Suprapubic skin (tissue), 3 donors: ENCODE results near the gene SLC29A3.

Experiments used
- EP300 ChIP-seq: sonication (generic); formaldehyde crosslinking; IDR thresholded peaks from one replicate; pipeline ENCODE4 v1.6.1; 2017; ENCODE audit warnings: antibody characterized with exemption
- POLR2A ChIP-seq, 2 donors: fragments of 450-650 bp; IDR thresholded peaks; one replicate each; pipeline ENCODE4 v1.6.1; 2017; ENCODE audit warnings: antibody characterized with exemption in 2 of 2, mild to moderate bottlenecking in 2 of 2, moderate library complexity in 2 of 2
- TF ChIP-seq, protein P1 (sequence below), 2 donors: fragments of 200-600 bp in 1 of 2; fragments of 450-650 bp in 1 of 2; sonication (generic) in 1 of 2; IDR thresholded peaks; one replicate each; pipeline ENCODE4 v1.5.1; 2016 to 2019; ENCODE audit warnings: antibody characterized with exemption in 2 of 2, mild to moderate bottlenecking in 1 of 2, moderate library complexity in 1 of 2

DNA sequence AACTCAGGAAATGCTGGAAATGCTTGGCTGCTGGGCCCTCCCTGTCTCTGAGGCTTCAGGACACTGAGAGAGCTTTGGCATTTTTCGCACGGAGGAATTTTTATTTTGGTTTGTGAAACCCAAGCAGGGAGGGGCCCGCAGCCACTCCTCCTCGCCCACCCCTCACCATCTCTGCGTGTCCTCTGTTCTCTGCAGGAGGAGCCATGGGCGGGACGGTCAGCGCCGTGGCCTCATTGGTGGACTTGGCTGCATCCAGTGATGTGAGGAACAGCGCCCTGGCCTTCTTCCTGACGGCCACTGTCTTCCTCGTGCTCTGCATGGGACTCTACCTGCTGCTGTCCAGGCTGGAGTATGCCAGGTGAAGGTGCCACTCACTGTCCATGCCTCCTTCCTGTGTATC is 36.8 kb downstream of the SLC29A3 start:
- TF ChIP-seq POLR2A (IDR thresholded peaks at IDR 0.05) = no peak
- TF ChIP-seq, protein P1, sequence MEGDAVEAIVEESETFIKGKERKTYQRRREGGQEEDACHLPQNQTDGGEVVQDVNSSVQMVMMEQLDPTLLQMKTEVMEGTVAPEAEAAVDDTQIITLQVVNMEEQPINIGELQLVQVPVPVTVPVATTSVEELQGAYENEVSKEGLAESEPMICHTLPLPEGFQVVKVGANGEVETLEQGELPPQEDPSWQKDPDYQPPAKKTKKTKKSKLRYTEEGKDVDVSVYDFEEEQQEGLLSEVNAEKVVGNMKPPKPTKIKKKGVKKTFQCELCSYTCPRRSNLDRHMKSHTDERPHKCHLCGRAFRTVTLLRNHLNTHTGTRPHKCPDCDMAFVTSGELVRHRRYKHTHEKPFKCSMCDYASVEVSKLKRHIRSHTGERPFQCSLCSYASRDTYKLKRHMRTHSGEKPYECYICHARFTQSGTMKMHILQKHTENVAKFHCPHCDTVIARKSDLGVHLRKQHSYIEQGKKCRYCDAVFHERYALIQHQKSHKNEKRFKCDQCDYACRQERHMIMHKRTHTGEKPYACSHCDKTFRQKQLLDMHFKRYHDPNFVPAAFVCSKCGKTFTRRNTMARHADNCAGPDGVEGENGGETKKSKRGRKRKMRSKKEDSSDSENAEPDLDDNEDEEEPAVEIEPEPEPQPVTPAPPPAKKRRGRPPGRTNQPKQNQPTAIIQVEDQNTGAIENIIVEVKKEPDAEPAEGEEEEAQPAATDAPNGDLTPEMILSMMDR (IDR thresholded peaks at IDR 0.05) = no peak
- TF ChIP-seq EP300 = no peak
